Gastroesophageal sphincter (tissue), 4 donors: Measurements from ENCODE around the gene KIRREL3. TPM values are rescaled to one million over a fixed set of nuclear protein-coding genes. Genes with fewer than 3 reads are reported as not detected.

Experiments
- ATAC-seq: fragments of 150-250 bp; one replicate; pipeline ENCODE4 v1.9.1; 2016; ENCODE audit warnings: mild to moderate bottlenecking, moderate library complexity
- H3K27ac ChIP-seq, 4 donors: fragments of 200-600 bp; sonication (generic) in 3 of 4; 1 replicate in 3 of 4; 2 replicates in 1 of 4; pipeline ENCODE4 v1.5.1; 2016 to 2019
- H3K27me3 ChIP-seq: fragments of 200-600 bp; sonication (generic); one replicate; pipeline ENCODE4 v1.5.1; 2019
- H3K36me3 ChIP-seq, 2 donors: fragments of 200-600 bp; sonication (generic); one replicate each; pipeline ENCODE4 v1.5.1; 2019; ENCODE audit warnings: control low read depth in 1 of 2
- H3K4me1 ChIP-seq, 3 donors: fragments of 200-600 bp; sonication (generic); 1 replicate in 2 of 3; 2 replicates in 1 of 3; pipeline ENCODE4 v1.5.1; 2016 to 2019; ENCODE audit warnings: control low read depth in 2 of 3
- H3K4me3 ChIP-seq, 2 donors: fragments of 200-600 bp; sonication (generic); one replicate each; pipeline ENCODE4 v1.5.1; 2019; ENCODE audit warnings: mild to moderate bottlenecking in 1 of 2, moderate library complexity in 1 of 2
- H3K9me3 ChIP-seq, 3 donors: fragments of 200-600 bp; sonication (generic); one replicate each; pipeline ENCODE4 v1.5.1; 2017 to 2019; ENCODE audit warnings: control low read depth in 2 of 3
- CTCF ChIP-seq, 4 experiments: fragments of 200-600 bp in 2 of 4; fragments of 450-650 bp in 2 of 4; sonication (generic) in 1 of 4; IDR thresholded peaks; one replicate each; pipeline ENCODE4 v1.5.1; 2017 to 2019; ENCODE audit warnings: antibody characterized with exemption in 4 of 4, mild to moderate bottlenecking in 2 of 4, moderate library complexity in 2 of 4
- EP300 ChIP-seq: sonication (generic); formaldehyde crosslinking; IDR thresholded peaks from one replicate; pipeline ENCODE4 v1.6.1; 2017; ENCODE audit warnings: antibody characterized with exemption, mild to moderate bottlenecking
- POLR2A ChIP-seq, 2 donors: fragments of 450-650 bp; IDR thresholded peaks; one replicate each; pipeline ENCODE4 v1.6.1; 2017; ENCODE audit warnings: antibody characterized with exemption in 2 of 2, mild to moderate bottlenecking in 2 of 2, moderate library complexity in 1 of 2
- POLR2AphosphoS5 ChIP-seq: sonication (generic); formaldehyde crosslinking; IDR thresholded peaks from one replicate; pipeline ENCODE4 v1.6.1; 2017; ENCODE audit warnings: antibody characterized with exemption
- WGBS, 2 donors: methylation state at CpG; one replicate each; pipeline ENCODE4 v1.1.5; 2018; ENCODE audit warnings: low coverage in 1 of 2; 5-methylcytosine and 5-hydroxymethylcytosine counted together
- total RNA-seq, 4 donors: library from RNA; depleted of rRNA; stranded (reverse); fragments of >200 nt; gene quantifications; one replicate each; pipeline ENCODE4 v1.1.0, GENCODE V29; 2016

Gene KIRREL3
- total RNA-seq, 4 donors from 2014 or later, result 0.54 to 3.9 (median 1.4) TPM

GRCh38 chr11:126797457-126798169, 203.0 kb downstream of the KIRREL3 start:
- no peaks in the 10 kb centered on the region for H3K4me1 ChIP-seq
- H3K4me3 ChIP-seq, result no peak overlapping the region
- peaks cover 23% of the 10 kb centered on the region for H3K27me3 ChIP-seq
- H3K9me3 ChIP-seq, result no peaks in the 10 kb centered on the region
- H3K36me3 ChIP-seq, result no peaks in the 10 kb centered on the region
- H3K27ac ChIP-seq, result no peak overlapping the region
- TF ChIP-seq POLR2A (IDR thresholded peaks at IDR 0.05), result no peak
- no peak for TF ChIP-seq POLR2AphosphoS5
- TF ChIP-seq EP300, result no peak
- TF ChIP-seq CTCF (IDR thresholded peaks at IDR 0.05), result no peak
- ATAC-seq, result no peak
- WGBS, 2 donors, result 60 to 77% methylated on average over 2 to 3 of the region's 5 CpGs

- ATAC-seq, result no peak
- Histone ChIP-seq H3K36me3 (no peaks in the 10 kb centered on the region), H3K27ac (no peak overlapping the region), H3K4me1 (no peaks in the 10 kb centered on the region), H3K27me3 (peaks cover 26% of the 10 kb centered on the region), H3K4me3 (no peak overlapping the region), H3K9me3 (no peaks in the 10 kb centered on the region)
- WGBS, 2 donors, result 71 to 74% methylated on average over 3 to 6 of the region's 6 CpGs
- TF ChIP-seq EP300, result no peak
- TF ChIP-seq POLR2AphosphoS5, result no peak
- no peak for TF ChIP-seq POLR2A (IDR thresholded peaks at IDR 0.05)
- TF ChIP-seq CTCF (IDR thresholded peaks at IDR 0.05), result no peak
Observed at GRCh38 chr11:126793596-126793995, 207.0 kb downstream of the KIRREL3 start.

- Histone ChIP-seq H3K27ac (no peak overlapping the region), H3K9me3 (no peaks in the 10 kb centered on the region), H3K27me3 (peaks cover 26% of the 10 kb centered on the region), H3K4me3 (no peak overlapping the region), H3K4me1 (no peaks in the 10 kb centered on the region), H3K36me3 (no peaks in the 10 kb centered on the region)
- no peak for ATAC-seq
- TF ChIP-seq EP300 (no peak), POLR2A (IDR thresholded peaks at IDR 0.05) (no peak), CTCF (IDR thresholded peaks at IDR 0.05) (no peak), POLR2AphosphoS5 (no peak)
- 56 to 65% methylated on average over 6 to 7 of the region's 7 CpGs for WGBS, 2 donors
Observed at GRCh38 chr11:126791991-126792390, 208.6 kb downstream of the KIRREL3 start.

- 50 to 67% methylated on average over 1 to 3 of the region's 3 CpGs for WGBS, 2 donors
- Histone ChIP-seq H3K36me3 (no peaks in the 10 kb centered on the region), H3K27ac (no peak overlapping the region), H3K27me3 (peaks cover 26% of the 10 kb centered on the region), H3K4me1 (no peaks in the 10 kb centered on the region), H3K4me3 (no peak overlapping the region), H3K9me3 (no peaks in the 10 kb centered on the region)
- ATAC-seq, result no peak
- no peak for TF ChIP-seq CTCF (IDR thresholded peaks at IDR 0.05)
- TF ChIP-seq POLR2AphosphoS5, result no peak
- no peak for TF ChIP-seq POLR2A (IDR thresholded peaks at IDR 0.05)
- no peak for TF ChIP-seq EP300
Observed at GRCh38 chr11:126791446-126791845, 209.1 kb downstream of the KIRREL3 start.

- Histone ChIP-seq H3K27ac (no peak overlapping the region), H3K36me3 (no peaks in the 10 kb centered on the region), H3K4me3 (no peak overlapping the region), H3K4me1 (no peaks in the 10 kb centered on the region), H3K27me3 (peaks cover 26% of the 10 kb centered on the region), H3K9me3 (no peaks in the 10 kb centered on the region)
- no peak for ATAC-seq
- TF ChIP-seq CTCF (IDR thresholded peaks at IDR 0.05) (no peak), EP300 (no peak), POLR2A (IDR thresholded peaks at IDR 0.05) (no peak), POLR2AphosphoS5 (no peak)
- 49 to 63% methylated on average over 5 to 8 of the region's 10 CpGs for WGBS, 2 donors
Observed at GRCh38 chr11:126790550-126791081, 210.0 kb downstream of the KIRREL3 start.
